GM21360 (cell line): ENCODE data around the gene SMPX.
A peak's percentile ranks its signal among the peaks of the same experiment; 100 is the strongest.
"Not testable (repeated sequence)": the region's sequence is repeated elsewhere in the genome, so short reads cannot be mapped to it uniquely, and the experiment has no call there.

Experiments
- ATAC-seq: cut with Tn5 transposase; IDR thresholded peaks from one replicate; pipeline ENCODE4 v1.9.1; 2021; ENCODE audit warnings: mild to moderate bottlenecking, moderate library complexity; ENCODE audit not compliant: unreplicated experiment

The SMPX gene

GRCh38 chrX:21757960-21758359, at the start of gene SMPX:
Gene SMPX, minus strand, starts transcription at chrX:21758116. Its CDS starts 3,826 bp downstream, at chrX:21754290.
- no peak for ATAC-seq

DNA sequence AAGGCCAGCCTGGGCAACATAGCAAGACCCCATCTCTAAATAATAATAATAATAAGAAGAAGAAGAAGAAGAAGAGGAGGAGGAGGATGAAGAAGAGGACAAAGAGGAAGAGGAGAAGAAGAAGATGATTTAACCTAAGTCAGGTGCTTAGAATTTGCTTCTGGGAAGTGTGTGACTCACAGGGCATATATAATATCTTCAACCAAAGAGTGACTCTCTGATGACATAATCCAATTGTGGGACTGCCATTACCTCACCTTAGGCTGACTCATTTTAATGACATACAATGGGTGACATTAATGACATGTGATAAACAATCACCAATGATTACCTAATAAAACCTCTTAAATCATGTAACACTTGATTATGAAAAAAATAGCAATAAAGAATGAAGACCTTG, 48.8 kb upstream of the SMPX start:
- ATAC-seq: no peak

GRCh38 chrX:21802839-21803238, 44.9 kb upstream of the SMPX start:
- no peak for ATAC-seq

DNA sequence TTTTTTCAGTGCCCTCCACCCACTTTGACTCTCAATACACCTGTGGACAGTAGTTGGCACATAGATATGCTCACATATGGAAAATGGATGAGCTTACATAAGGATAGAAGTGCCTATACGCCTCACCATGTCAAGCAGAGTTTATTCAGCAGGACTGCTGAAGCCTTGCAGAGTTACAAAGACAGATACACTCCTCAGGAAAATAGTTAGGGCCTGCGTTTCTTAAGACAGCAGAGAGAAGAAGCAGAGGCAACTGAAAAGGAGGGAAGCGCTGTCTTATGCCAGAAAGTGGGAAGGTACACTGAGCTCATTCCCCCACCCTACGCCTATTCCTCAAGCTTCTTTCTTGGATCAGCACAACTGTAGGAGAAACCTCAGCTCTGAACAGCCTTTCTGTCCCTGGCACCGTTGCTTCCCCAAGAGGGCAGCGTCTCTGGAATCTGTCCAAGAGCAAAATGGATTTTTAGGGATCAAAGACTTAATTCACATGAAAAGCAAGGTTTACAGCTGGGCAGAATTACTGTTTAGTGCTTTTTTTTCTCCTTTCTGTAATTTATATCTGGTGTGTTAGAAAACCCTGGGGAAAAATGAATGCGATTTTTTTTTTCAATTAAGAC, 44.2 kb upstream of the SMPX start:
- no peak for ATAC-seq

DNA sequence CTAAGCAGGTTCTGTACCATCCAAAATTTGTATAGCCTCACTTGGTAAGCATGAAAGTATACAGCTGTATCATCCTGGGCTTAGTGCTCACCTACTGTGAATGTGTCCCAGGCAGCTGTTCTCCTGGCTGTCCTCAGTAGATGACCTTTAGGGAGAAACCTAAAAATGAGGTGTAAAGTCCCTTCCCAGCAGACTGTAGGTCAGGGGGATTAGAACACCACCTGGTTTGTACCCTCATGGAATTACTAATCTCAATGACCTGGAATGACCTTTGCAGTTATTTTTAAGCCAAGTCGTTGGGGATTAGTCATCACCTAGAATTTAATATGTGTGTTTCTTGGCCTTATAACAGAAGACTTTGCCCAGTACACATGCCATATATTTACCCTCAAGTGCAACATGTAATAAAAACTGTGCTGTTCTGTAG, 42.4 kb upstream of the SMPX start:
- ATAC-seq: no peak

- no peak for ATAC-seq
These were observed 41.9 kb upstream of the SMPX start for GRCh38 chrX:21799767-21800166.

- no peak for ATAC-seq
These were observed 40.8 kb upstream of the SMPX start for GRCh38 chrX:21798677-21799219.

GRCh38 chrX:21781976-21782375, 24.1 kb upstream of the SMPX start:
- ATAC-seq: no peak

GRCh38 chrX:21781525-21781924, 23.6 kb upstream of the SMPX start:
- peak; percentile 74 for ATAC-seq

GRCh38 chrX:21779095-21779494, 21.2 kb upstream of the SMPX start:
- ATAC-seq: no peak

DNA sequence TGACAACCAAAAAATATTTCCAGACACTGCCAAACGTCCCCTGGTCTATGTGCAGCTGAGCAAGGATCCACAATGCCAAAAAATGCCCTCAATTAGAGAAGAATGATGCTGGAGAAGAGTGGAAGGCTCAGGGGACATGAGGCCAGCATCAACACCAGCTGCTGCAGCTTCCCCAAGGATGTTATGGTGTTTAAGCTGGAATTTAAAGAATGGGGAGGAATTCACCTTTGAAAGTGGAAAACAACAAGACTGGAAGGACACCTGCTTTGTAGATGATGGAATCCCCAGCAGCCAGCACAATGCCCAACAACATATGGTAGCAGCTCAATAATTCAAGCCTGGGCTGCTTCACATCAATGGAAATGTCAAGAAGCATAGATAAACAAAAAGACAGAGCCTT, 20.3 kb upstream of the SMPX start:
- ATAC-seq: no peak

GRCh38 chrX:21775128-21775527, 17.2 kb upstream of the SMPX start:
- ATAC-seq: not testable (repeated sequence)

DNA sequence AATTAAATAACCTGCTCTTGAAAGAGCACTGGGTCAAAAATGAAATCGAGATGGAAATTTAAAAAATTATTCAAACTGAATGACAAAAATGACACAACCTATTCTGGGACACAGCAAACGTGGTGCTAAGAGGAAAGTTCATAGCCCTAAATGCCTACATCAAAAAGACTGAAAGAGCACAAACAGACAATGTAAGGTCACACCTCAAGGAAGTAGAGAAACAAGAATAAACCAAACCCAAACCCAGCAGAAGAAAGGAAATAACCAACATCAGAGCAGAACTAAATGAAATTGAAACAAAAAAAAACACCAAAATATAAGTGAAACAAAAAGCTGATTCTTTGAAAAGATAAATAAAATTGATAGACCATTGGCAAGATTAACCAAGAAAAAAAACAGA, 15.1 kb upstream of the SMPX start:
- ATAC-seq: not testable (repeated sequence)

- no peak for ATAC-seq
These were observed 12.9 kb upstream of the SMPX start for GRCh38 chrX:21770631-21771321.

DNA sequence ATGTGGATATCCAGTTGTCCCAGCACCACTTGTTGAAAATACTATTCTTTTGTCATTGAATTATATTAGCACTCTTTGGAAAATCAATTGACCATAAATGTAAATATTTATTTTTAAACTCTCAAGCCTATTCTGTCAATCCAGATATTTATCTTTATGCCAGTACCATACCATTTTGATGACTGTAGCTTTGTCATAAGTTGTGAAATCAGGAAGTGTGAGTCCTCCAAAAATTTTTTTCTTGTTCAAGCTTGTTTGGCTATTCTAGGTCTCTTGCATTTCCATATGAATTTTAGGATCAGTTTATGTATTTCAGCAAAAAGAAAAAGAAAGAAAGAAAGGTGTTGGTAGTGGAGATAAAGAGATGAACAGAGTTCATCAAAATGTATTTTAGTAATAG, 8.2 kb upstream of the SMPX start:
- ATAC-seq: no peak

GRCh38 chrX:21764008-21764407, 6.1 kb upstream of the SMPX start:
- no peak for ATAC-seq

GRCh38 chrX:21758488-21758887, 572 bp upstream of the SMPX start:
- no peak for ATAC-seq

DNA sequence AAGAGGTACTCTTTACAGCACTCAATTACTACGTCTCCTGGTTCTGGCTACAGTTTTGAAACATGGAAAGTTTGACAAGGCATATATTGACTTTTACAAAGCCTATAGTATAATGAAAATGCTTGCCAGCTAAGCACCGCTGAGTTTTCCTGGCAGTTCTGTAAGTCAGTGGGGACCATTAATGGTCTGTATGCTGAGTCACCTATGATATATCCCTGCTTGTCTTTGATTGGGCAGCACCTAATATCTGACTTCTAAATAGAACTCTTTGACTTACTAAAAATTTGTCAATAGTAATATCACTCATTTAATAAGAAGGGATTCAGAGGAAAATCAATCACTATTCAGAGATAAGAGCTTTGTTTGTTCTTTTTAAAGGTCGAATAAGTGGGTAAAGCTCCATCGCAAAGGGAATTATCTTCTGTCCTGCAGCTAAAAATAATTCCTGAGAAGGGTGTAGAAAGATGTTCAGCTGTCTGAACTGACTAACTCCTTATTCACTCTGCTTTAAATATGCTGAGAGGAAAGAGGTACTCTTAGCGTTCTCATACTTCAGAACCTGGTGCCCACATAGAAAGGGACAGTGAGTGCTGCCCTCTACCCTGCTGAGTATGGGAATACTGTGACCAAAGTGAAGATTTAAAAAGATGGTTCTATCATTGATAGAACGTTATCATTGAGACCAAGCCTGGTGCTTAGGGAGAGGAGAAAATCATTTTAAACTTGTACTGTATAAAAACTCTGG, 959 bp downstream of the SMPX start:
- ATAC-seq: no peak

GRCh38 chrX:21749924-21750323, 8.0 kb downstream of the SMPX start:
- ATAC-seq: no peak

GRCh38 chrX:21748235-21748634, 9.7 kb downstream of the SMPX start:
- no peak for ATAC-seq

DNA sequence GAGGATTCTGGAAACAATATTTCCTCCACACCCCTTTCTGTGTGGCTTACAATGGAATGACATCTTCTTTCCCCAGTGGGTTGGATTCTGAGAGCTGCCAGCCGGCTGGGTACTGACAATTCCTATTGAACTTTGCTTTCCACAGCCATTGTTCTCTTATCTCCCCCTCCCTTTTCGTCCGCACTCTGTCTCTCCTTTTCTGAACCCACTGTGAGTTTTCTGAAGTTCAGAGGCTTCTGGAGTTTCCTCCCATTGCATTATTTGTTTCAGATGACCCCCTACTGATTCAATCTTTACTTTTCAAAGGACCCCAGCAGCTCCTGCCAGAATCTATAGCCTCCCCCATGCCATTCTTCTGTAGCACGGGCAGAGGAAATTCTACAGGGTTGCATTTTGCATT, 10.4 kb downstream of the SMPX start:
- no peak for ATAC-seq

GRCh38 chrX:21745756-21746155, 12.2 kb downstream of the SMPX start:
- ATAC-seq: no peak
